ENCODE results near the gene IL1RAP.
"Not testable (repeated sequence)": the region's sequence is repeated elsewhere in the genome, so short reads cannot be mapped to it uniquely, and the experiment has no call there.

The IL1RAP gene

GRCh38 chr3:190617185-190617584, 103.3 kb downstream of the IL1RAP start:
- DNase-seq: peak; percentile 92

GRCh38 chr3:190618330-190619030, 104.6 kb downstream of the IL1RAP start:
- peak; percentile 57 for DNase-seq

GRCh38 chr3:190619353-190619752, 105.5 kb downstream of the IL1RAP start:
- no peak for DNase-seq

GRCh38 chr3:190619761-190620160, 105.9 kb downstream of the IL1RAP start:
- no peak for DNase-seq

- DNase-seq: no peak
Measured at GRCh38 chr3:190620886-190621608, 107.2 kb downstream of the IL1RAP start.

GRCh38 chr3:190621927-190622326, 108.0 kb downstream of the IL1RAP start:
- no peak for DNase-seq

GRCh38 chr3:190624282-190624681, 110.4 kb downstream of the IL1RAP start:
- no peak for DNase-seq

GRCh38 chr3:190626951-190627620, 113.2 kb downstream of the IL1RAP start:
- no peak for DNase-seq

GRCh38 chr3:190629088-190629487, 115.2 kb downstream of the IL1RAP start:
- DNase-seq: no peak

- no peak for DNase-seq
Measured at GRCh38 chr3:190631295-190631694, 117.4 kb downstream of the IL1RAP start.

- no peak for DNase-seq
Measured at GRCh38 chr3:190641564-190641963, 127.7 kb downstream of the IL1RAP start.

GRCh38 chr3:190642016-190642415, 128.1 kb downstream of the IL1RAP start:
- no peak for DNase-seq

- DNase-seq: no peak
Measured at GRCh38 chr3:190644035-190644434, 130.2 kb downstream of the IL1RAP start.

GRCh38 chr3:190644766-190645165, 130.9 kb downstream of the IL1RAP start:
- DNase-seq: no peak

GRCh38 chr3:190645932-190646460, 132.1 kb downstream of the IL1RAP start:
- DNase-seq: peak; percentile 39

GRCh38 chr3:190646996-190647395, 133.1 kb downstream of the IL1RAP start:
- DNase-seq: no peak

- no peak for DNase-seq
Measured at GRCh38 chr3:190655933-190656332, 142.0 kb downstream of the IL1RAP start.

- no peak for DNase-seq
Measured at GRCh38 chr3:190658106-190658505, 144.2 kb downstream of the IL1RAP start.

GRCh38 chr3:190666821-190667220, 152.9 kb downstream of the IL1RAP start:
- no peak for DNase-seq

- DNase-seq: no peak
Measured at GRCh38 chr3:190671658-190672057, 157.8 kb downstream of the IL1RAP start.

GRCh38 chr3:190673148-190673547, 159.3 kb downstream of the IL1RAP start:
- no peak for DNase-seq

- DNase-seq: no peak
Measured at GRCh38 chr3:190676481-190676880, 162.6 kb downstream of the IL1RAP start.

GRCh38 chr3:190677001-190677400, 163.1 kb downstream of the IL1RAP start:
- DNase-seq: no peak

GRCh38 chr3:190677868-190678267, 164.0 kb downstream of the IL1RAP start:
- not testable (repeated sequence) for DNase-seq

Measured in KG1 (cell line).